ENCODE results near the gene TDRD6. TPM values are rescaled to one million over a fixed set of nuclear protein-coding genes. Genes with fewer than 3 reads are reported as not detected.

Gene TDRD6
- total RNA-seq, 1 experiment from 2014 or later = 0.57 TPM

DNA sequence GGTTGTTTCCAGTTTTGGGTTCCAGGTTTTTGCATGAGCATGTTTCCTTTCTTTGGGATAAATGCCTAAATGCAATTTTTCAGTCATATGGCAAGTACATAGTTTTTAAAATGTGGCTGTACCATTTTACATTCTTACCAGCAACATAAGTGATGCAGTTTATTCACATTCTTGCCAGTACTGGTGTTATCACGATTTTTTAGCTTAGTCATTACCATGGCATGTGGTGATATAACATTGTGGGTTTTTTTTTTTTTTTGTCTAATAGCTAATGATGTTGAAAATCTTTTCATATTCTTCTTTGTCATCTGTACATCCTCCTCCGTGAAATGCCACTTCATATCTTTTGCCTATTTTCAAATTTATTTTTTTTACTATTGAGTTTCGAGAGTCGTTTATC, 2.9 kb upstream of the TDRD6 start:
- Histone ChIP-seq H3K4me3 (replicated peaks in 1 of 2; ENCODE audit: low read depth in 1 of 2, low read length in 2 of 2) (no peak overlapping the region), H3K27ac (ENCODE audit: low read depth, low read length) (no peak overlapping the region), H3K27me3 (ENCODE audit: insufficient read depth, low read length) (no peaks in the 10 kb centered on the region), H3K9me2 (ENCODE audit: insufficient read depth) (no peaks in the 10 kb centered on the region), H3K4me2 (ENCODE audit: low read length) (no peak overlapping the region), H2AFZ (ENCODE audit: low read depth, low read length, poor library complexity, severe bottlenecking) (no peak overlapping the region), H4K20me1 (ENCODE audit: insufficient read depth) (no peaks in the 10 kb centered on the region), H3K9ac (ENCODE audit: low read length) (no peak overlapping the region), H3K9me3 (ENCODE audit: control insufficient read depth in 1 of 2, insufficient read depth in 1 of 2, low read depth in 1 of 2, low read length in 2 of 2) (no peaks in the 10 kb centered on the region), H3K36me3 (ENCODE audit: control insufficient read depth in 1 of 2, insufficient read depth in 2 of 2, low read length in 2 of 2) (no peaks in the 10 kb centered on the region), H3K4me1 (ENCODE audit: control insufficient read depth in 1 of 2, insufficient read depth in 2 of 2, low read length in 2 of 2) (no peaks in the 10 kb centered on the region), H3K79me2 (ENCODE audit: insufficient read depth, low read length) (no peaks in the 10 kb centered on the region)
- RAD21 ChIA-PET (ENCODE audit: low non-redundant PET in 1 of 2, low total read pairs in 2 of 2, uncharacterized antibody in 2 of 2, unreplicated experiment in 2 of 2) = no interaction called here
- CTCF ChIA-PET = no interaction called here
- intact Hi-C loops (cut with micrococcal nuclease) = no loop called here
- BruUV-seq (replicated peaks) = no TSS peak
- POLR2A ChIA-PET = no interaction called here
- ATAC-seq = no peak
- no peak for DNase-seq (ENCODE audit: low read depth, low spot score)
- TF ChIP-seq, protein P1, sequence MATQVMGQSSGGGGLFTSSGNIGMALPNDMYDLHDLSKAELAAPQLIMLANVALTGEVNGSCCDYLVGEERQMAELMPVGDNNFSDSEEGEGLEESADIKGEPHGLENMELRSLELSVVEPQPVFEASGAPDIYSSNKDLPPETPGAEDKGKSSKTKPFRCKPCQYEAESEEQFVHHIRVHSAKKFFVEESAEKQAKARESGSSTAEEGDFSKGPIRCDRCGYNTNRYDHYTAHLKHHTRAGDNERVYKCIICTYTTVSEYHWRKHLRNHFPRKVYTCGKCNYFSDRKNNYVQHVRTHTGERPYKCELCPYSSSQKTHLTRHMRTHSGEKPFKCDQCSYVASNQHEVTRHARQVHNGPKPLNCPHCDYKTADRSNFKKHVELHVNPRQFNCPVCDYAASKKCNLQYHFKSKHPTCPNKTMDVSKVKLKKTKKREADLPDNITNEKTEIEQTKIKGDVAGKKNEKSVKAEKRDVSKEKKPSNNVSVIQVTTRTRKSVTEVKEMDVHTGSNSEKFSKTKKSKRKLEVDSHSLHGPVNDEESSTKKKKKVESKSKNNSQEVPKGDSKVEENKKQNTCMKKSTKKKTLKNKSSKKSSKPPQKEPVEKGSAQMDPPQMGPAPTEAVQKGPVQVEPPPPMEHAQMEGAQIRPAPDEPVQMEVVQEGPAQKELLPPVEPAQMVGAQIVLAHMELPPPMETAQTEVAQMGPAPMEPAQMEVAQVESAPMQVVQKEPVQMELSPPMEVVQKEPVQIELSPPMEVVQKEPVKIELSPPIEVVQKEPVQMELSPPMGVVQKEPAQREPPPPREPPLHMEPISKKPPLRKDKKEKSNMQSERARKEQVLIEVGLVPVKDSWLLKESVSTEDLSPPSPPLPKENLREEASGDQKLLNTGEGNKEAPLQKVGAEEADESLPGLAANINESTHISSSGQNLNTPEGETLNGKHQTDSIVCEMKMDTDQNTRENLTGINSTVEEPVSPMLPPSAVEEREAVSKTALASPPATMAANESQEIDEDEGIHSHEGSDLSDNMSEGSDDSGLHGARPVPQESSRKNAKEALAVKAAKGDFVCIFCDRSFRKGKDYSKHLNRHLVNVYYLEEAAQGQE (IDR thresholded peaks at IDR 0.05; ENCODE audit: low read depth) = no peak
- TF ChIP-seq SP1 (IDR thresholded peaks at IDR 0.05; ENCODE audit: low read depth) = no peak

DNA sequence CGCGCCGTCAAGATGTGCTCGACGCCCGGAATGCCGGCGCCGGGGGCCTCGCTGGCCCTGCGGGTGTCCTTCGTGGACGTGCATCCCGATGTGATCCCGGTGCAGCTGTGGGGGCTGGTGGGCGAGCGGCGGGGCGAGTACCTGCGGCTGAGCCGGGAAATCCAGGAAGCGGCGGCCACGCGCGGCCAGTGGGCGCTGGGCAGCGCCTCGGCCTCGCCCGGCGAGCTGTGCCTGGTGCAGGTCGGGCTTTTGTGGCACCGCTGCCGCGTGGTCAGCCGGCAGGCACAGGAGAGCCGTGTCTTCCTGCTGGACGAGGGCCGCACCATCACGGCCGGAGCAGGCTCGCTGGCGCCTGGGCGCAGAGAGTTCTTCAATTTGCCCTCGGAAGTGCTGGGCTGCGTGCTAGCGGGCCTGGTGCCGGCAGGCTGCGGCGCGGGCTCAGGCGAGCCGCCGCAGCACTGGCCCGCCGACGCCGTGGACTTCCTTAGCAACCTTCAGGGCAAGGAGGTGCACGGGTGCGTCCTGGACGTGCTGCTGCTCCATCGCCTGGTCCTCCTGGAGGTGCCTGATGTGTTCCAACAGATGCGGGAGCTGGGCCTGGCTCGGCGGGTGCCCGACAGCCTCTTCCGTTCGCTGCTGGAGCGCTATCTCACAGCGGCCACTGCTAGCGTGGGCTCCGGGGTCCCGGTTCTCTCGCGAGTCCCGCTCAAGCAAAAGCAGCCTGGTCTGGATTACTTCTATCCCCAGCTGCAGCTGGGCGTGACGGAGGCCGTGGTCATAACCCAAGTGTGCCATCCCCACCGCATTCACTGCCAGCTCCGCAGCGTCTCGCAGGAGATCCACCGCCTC, 656 bp downstream of the TDRD6 start:
- RAD21 ChIA-PET (ENCODE audit: low non-redundant PET in 1 of 2, low total read pairs in 2 of 2, uncharacterized antibody in 2 of 2, unreplicated experiment in 2 of 2) = no interaction called here
- Histone ChIP-seq H3K9me3 (ENCODE audit: control insufficient read depth in 1 of 2, insufficient read depth in 1 of 2, low read depth in 1 of 2, low read length in 2 of 2) (no peaks in the 10 kb centered on the region), H3K9ac (ENCODE audit: low read length) (no peak overlapping the region), H3K4me1 (ENCODE audit: control insufficient read depth in 1 of 2, insufficient read depth in 2 of 2, low read length in 2 of 2) (no peaks in the 10 kb centered on the region), H3K4me3 (replicated peaks in 1 of 2; ENCODE audit: low read depth in 1 of 2, low read length in 2 of 2) (no peak overlapping the region), H3K4me2 (ENCODE audit: low read length) (no peak overlapping the region), H3K27ac (ENCODE audit: low read depth, low read length) (no peak overlapping the region), H4K20me1 (ENCODE audit: insufficient read depth) (no peaks in the 10 kb centered on the region), H3K27me3 (ENCODE audit: insufficient read depth, low read length) (no peaks in the 10 kb centered on the region), H3K79me2 (ENCODE audit: insufficient read depth, low read length) (no peaks in the 10 kb centered on the region), H3K9me2 (ENCODE audit: insufficient read depth) (no peaks in the 10 kb centered on the region), H3K36me3 (ENCODE audit: control insufficient read depth in 1 of 2, insufficient read depth in 2 of 2, low read length in 2 of 2) (no peaks in the 10 kb centered on the region), H2AFZ (ENCODE audit: low read depth, low read length, poor library complexity, severe bottlenecking) (no peak overlapping the region)
- POLR2A ChIA-PET = no interaction called here
- DNase-seq (ENCODE audit: low read depth, low spot score) = no peak
- no TSS peak for BruUV-seq (replicated peaks)
- intact Hi-C loops (cut with micrococcal nuclease) = no loop called here
- CTCF ChIA-PET = no interaction called here
- ATAC-seq = no peak
- TF ChIP-seq ZNF274 (IDR thresholded peaks at IDR 0.05; ENCODE audit: low read depth, low read length) (no peak), ELF1 (IDR thresholded peaks at IDR 0.05; ENCODE audit: borderline replicate concordance, low read depth) (no peak), CEBPB (IDR thresholded peaks at IDR 0.05; ENCODE audit: low read depth) (no peak), SRF (IDR thresholded peaks at IDR 0.05; ENCODE audit: low read depth) (no peak), SIN3A (IDR thresholded peaks at IDR 0.05; ENCODE audit: low read depth) (no peak)
- TF ChIP-seq, protein P2, sequence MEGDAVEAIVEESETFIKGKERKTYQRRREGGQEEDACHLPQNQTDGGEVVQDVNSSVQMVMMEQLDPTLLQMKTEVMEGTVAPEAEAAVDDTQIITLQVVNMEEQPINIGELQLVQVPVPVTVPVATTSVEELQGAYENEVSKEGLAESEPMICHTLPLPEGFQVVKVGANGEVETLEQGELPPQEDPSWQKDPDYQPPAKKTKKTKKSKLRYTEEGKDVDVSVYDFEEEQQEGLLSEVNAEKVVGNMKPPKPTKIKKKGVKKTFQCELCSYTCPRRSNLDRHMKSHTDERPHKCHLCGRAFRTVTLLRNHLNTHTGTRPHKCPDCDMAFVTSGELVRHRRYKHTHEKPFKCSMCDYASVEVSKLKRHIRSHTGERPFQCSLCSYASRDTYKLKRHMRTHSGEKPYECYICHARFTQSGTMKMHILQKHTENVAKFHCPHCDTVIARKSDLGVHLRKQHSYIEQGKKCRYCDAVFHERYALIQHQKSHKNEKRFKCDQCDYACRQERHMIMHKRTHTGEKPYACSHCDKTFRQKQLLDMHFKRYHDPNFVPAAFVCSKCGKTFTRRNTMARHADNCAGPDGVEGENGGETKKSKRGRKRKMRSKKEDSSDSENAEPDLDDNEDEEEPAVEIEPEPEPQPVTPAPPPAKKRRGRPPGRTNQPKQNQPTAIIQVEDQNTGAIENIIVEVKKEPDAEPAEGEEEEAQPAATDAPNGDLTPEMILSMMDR (IDR thresholded peaks at IDR 0.05 in 2 of 3, conservative IDR thresholded peaks at IDR 0.05 in 1 of 3; ENCODE audit: borderline replicate concordance in 1 of 3, insufficient read depth in 1 of 3, low read depth in 2 of 3, low read length in 2 of 3) = no peak
- TF ChIP-seq, protein P3, sequence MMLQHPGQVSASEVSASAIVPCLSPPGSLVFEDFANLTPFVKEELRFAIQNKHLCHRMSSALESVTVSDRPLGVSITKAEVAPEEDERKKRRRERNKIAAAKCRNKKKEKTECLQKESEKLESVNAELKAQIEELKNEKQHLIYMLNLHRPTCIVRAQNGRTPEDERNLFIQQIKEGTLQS (IDR thresholded peaks at IDR 0.05) = no peak
- TF ChIP-seq, protein P1 (IDR thresholded peaks at IDR 0.05; ENCODE audit: low read depth) = no peak
